Mucosa of descending colon (tissue), 3 donors: ENCODE data around the gene THBD. TPM values are rescaled to one million over a fixed set of nuclear protein-coding genes. Genes with fewer than 3 reads are reported as not detected.

ENCODE experiments used
- ATAC-seq: fragments of 200-7000 bp; cut with Tn5 transposase; one replicate; pipeline ENCODE4 v1.9.1; 2020; ENCODE audit warnings: mild to moderate bottlenecking, moderate library complexity
- DNase-seq, 3 donors: peaks; one replicate each; pipeline ENCODE4 v3.0.0-alpha.2; 2020
- H3K36me3 ChIP-seq: fragments of 200-600 bp; one replicate; pipeline ENCODE4 v1.8.0; 2021; ENCODE audit warnings: low read depth, mild to moderate bottlenecking
- H3K4me1 ChIP-seq: fragments of 200-600 bp; one replicate; pipeline ENCODE4 v1.8.0; 2021; ENCODE audit warnings: low read depth, mild to moderate bottlenecking
- H3K4me3 ChIP-seq: fragments of 200-600 bp; one replicate; pipeline ENCODE4 v1.8.0; 2021; ENCODE audit warnings: mild to moderate bottlenecking
- H3K9me3 ChIP-seq: fragments of 200-600 bp; one replicate; pipeline ENCODE4 v1.8.0; 2021; ENCODE audit warnings: mild to moderate bottlenecking
- CTCF ChIP-seq: fragments of 200-600 bp; IDR thresholded peaks from one replicate; pipeline ENCODE4 v1.8.0; 2022; ENCODE audit warnings: antibody characterized with exemption, mild to moderate bottlenecking
- intact Hi-C, 2 donors: fragments of 100-400 bp; cut with DNase I in 1 of 2; cut with micrococcal nuclease in 1 of 2; formaldehyde crosslinking; loops; one replicate each; pipeline versions ENCODE4 v1.11.0 to v1.11.1; 2022; cut with DNase I, micrococcal nuclease
- total RNA-seq, 3 donors: library from RNA; stranded (reverse); fragmentation: NEBNext Ultra II Directional in 2 of 3; extraction: Animal tissue kit (Norgen Biotek cat#: 25700) in 2 of 3; gene quantifications; one replicate each; pipeline versions ENCODE4 v1.2.1 to v1.2.4, GENCODE V29; 2021 to 2023
- donor health status: DM: no; HTN: no; CAD: no; lungs with moderate emphysema.
- donor health status: DM: no; HTN: no; CAD: no.
- donor health status: DM: no; HTN: yes; CAD: no.

THBD gene
- total RNA-seq, 3 donors from 2014 or later = 1.8 to 8.8 (median 5.9) TPM

- H3K9me3 ChIP-seq = no peaks in the 10 kb centered on the region
- intact Hi-C loops = no loop called here
- no peaks in the 10 kb centered on the region for H3K36me3 ChIP-seq
- peak; percentile 16 for ATAC-seq
- no peak for DNase-seq
- no peaks in the 10 kb centered on the region for H3K4me1 ChIP-seq
- no peak for TF ChIP-seq CTCF
- no peak overlapping the region for H3K4me3 ChIP-seq
Measured at GRCh38 chr20:23091721-23092383, 42.4 kb upstream of the THBD start.

GRCh38 chr20:23090878-23091277 is 41.4 kb upstream of the THBD start:
- Histone ChIP-seq H3K9me3 (no peaks in the 10 kb centered on the region), H3K4me1 (no peaks in the 10 kb centered on the region), H3K4me3 (no peak overlapping the region), H3K36me3 (no peaks in the 10 kb centered on the region)
- no peak for TF ChIP-seq CTCF
- no peak for ATAC-seq
- intact Hi-C loops = no loop called here
- DNase-seq = no peak

GRCh38 chr20:23090147-23090546 is 40.7 kb upstream of the THBD start:
- no peak for TF ChIP-seq CTCF
- intact Hi-C loops = no loop called here
- DNase-seq (no peak), ATAC-seq (no peak)
- no peak overlapping the region for H3K4me3 ChIP-seq
- no peaks in the 10 kb centered on the region for H3K36me3 ChIP-seq
- H3K9me3 ChIP-seq = no peaks in the 10 kb centered on the region
- no peaks in the 10 kb centered on the region for H3K4me1 ChIP-seq

GRCh38 chr20:23088866-23089265 is 39.4 kb upstream of the THBD start:
- no peak overlapping the region for H3K4me3 ChIP-seq
- no peak for TF ChIP-seq CTCF
- no peaks in the 10 kb centered on the region for H3K36me3 ChIP-seq
- H3K9me3 ChIP-seq = no peaks in the 10 kb centered on the region
- intact Hi-C loops = no loop called here
- DNase-seq = no peak
- no peaks in the 10 kb centered on the region for H3K4me1 ChIP-seq
- no peak for ATAC-seq

GRCh38 chr20:23087587-23088251 is 38.2 kb upstream of the THBD start:
- no peak for TF ChIP-seq CTCF
- Histone ChIP-seq H3K9me3 (no peaks in the 10 kb centered on the region), H3K4me1 (no peaks in the 10 kb centered on the region), H3K4me3 (no peak overlapping the region), H3K36me3 (no peaks in the 10 kb centered on the region)
- intact Hi-C loops = no loop called here
- ATAC-seq (no peak), DNase-seq (no peak)
